Measurements from ENCODE around the gene DHCR7. TPM values are rescaled to one million over a fixed set of nuclear protein-coding genes. Genes with fewer than 3 reads are reported as not detected.
A peak's percentile ranks its signal among the peaks of the same experiment; 100 is the strongest.

The DHCR7 gene
- total RNA-seq, 1 experiment from 2014 or later = 286 TPM

DNA sequence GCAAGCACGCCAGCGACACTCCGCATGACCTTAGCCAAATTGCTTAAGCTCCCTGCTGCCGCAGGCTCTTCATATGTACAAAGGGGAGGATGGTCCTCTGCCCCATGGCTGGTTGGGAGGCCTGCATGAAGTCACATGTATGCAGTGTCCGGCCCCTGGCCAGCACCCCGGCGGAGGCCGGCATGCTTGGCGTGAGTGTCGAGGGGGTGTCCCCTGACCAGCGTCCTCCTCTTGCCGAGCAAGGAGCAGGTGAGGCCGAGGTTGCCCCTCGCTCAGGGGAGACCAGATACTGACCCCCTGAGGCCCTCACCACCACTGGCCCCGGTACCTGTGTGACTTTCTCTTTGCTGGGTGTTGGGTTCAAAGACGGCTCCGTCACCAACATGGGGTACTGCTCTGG, 50.2 kb downstream of the DHCR7 start:
- Histone ChIP-seq H3K4me1 (ENCODE audit: insufficient read depth, low read length, poor library complexity, severe bottlenecking) (peaks cover 19% of the 10 kb centered on the region), H3K36me3 (ENCODE audit: insufficient read depth, low read length, poor library complexity, severe bottlenecking) (no peaks in the 10 kb centered on the region), H3K27ac (ENCODE audit: low read depth, low read length, poor library complexity, severe bottlenecking) (no peak overlapping the region), H3K27me3 (replicated peaks; ENCODE audit: insufficient read depth, low read depth, low read length, poor library complexity) (no peaks in the 10 kb centered on the region), H3K9me3 (ENCODE audit: low read depth, low read length, poor library complexity, severe bottlenecking) (no peaks in the 10 kb centered on the region), H3K4me3 (ENCODE audit: low read depth, low read length, poor library complexity, severe bottlenecking) (no peak overlapping the region)
- CTCF ChIA-PET = no interaction called here
- TF ChIP-seq, protein P1, sequence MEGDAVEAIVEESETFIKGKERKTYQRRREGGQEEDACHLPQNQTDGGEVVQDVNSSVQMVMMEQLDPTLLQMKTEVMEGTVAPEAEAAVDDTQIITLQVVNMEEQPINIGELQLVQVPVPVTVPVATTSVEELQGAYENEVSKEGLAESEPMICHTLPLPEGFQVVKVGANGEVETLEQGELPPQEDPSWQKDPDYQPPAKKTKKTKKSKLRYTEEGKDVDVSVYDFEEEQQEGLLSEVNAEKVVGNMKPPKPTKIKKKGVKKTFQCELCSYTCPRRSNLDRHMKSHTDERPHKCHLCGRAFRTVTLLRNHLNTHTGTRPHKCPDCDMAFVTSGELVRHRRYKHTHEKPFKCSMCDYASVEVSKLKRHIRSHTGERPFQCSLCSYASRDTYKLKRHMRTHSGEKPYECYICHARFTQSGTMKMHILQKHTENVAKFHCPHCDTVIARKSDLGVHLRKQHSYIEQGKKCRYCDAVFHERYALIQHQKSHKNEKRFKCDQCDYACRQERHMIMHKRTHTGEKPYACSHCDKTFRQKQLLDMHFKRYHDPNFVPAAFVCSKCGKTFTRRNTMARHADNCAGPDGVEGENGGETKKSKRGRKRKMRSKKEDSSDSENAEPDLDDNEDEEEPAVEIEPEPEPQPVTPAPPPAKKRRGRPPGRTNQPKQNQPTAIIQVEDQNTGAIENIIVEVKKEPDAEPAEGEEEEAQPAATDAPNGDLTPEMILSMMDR (conservative IDR thresholded peaks at IDR 0.05; ENCODE audit: low read depth, low read length) = no peak
- TF ChIP-seq EZH2 (IDR thresholded peaks at IDR 0.05; ENCODE audit: borderline replicate concordance, low read depth, low read length, poor library complexity, severe bottlenecking) = no peak
- no TSS peak for BruUV-seq (replicated peaks)
- intact Hi-C loops (cut with micrococcal nuclease; ENCODE audit: unreplicated experiment) = no loop called here
- no peak for DNase-seq (ENCODE audit: low spot score)
- POLR2A ChIA-PET (ENCODE audit: low non-redundant PET) = no interaction called here

DNA sequence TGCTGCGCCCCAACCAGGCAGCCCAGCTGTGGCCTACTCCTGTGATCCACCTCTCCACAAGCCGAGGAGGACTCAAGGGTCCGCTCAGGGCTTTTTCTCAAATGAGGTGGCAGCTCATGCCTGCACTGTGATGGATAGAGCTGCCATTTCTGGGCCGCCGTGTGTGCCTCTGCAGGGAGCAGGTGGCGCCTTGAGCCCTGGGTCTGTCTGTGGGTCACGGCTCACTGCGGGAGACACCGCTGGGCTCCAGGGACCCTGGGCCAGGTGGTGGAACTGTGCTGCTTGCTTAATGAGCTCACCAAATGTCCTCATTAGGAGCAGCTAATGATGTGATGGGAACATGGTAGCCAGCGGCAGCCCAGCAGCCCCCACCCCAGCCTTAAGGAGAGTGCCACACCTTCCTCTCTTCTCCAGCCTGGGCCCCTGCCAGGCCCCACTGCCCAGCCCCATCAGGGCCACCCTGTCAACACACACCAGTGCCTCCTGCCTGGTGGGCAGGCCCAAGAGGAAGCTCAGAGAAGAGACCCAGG, 50.8 kb downstream of the DHCR7 start:
- peaks cover 19% of the 10 kb centered on the region for H3K4me1 ChIP-seq (ENCODE audit: insufficient read depth, low read length, poor library complexity, severe bottlenecking)
- CTCF ChIA-PET = no interaction called here
- DNase-seq (ENCODE audit: low spot score) = no peak
- TF ChIP-seq, protein P1 (conservative IDR thresholded peaks at IDR 0.05; ENCODE audit: low read depth, low read length) = no peak
- TF ChIP-seq EZH2 (IDR thresholded peaks at IDR 0.05; ENCODE audit: borderline replicate concordance, low read depth, low read length, poor library complexity, severe bottlenecking) = no peak
- no peak overlapping the region for H3K27ac ChIP-seq (ENCODE audit: low read depth, low read length, poor library complexity, severe bottlenecking)
- no peaks in the 10 kb centered on the region for H3K9me3 ChIP-seq (ENCODE audit: low read depth, low read length, poor library complexity, severe bottlenecking)
- intact Hi-C loops (cut with micrococcal nuclease; ENCODE audit: unreplicated experiment) = no loop called here
- POLR2A ChIA-PET (ENCODE audit: low non-redundant PET) = no interaction called here
- H3K36me3 ChIP-seq (ENCODE audit: insufficient read depth, low read length, poor library complexity, severe bottlenecking) = no peaks in the 10 kb centered on the region
- H3K27me3 ChIP-seq (replicated peaks; ENCODE audit: insufficient read depth, low read depth, low read length, poor library complexity) = no peaks in the 10 kb centered on the region
- BruUV-seq (replicated peaks) = no TSS peak
- H3K4me3 ChIP-seq (ENCODE audit: low read depth, low read length, poor library complexity, severe bottlenecking) = no peak overlapping the region

DNA sequence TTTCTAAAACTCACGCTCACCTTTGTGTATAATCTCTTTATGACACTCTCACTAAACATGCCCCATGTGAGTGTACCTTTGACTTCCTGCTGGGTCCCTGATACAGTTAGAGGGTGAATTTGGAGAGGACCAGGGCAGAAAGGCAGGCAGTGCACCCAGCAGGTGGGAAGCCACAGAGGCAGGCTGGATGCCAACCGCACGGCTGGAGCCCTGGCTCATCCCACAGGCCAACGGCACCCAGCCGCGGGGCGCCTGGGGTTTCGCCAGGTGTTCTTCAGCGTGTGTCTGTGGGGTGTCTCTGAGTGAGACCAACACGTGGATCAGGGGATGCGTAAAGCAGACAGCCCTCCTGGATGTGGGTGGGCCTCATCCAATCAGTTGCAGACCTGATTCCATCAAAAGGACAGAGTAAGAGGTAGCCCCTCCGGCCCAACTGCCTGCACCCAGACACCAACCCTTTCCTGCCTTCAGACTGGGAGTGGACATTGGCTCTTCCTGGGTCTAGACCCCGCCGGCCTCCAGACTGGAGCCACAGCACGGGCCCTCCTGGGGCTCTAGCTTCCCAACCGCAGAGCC, 51.6 kb downstream of the DHCR7 start:
- DNase-seq (ENCODE audit: low spot score) = peak; percentile 33
- ChIA-PET CTCF (no interaction called here), POLR2A (ENCODE audit: low non-redundant PET) (no interaction called here)
- intact Hi-C loops (cut with micrococcal nuclease; ENCODE audit: unreplicated experiment) = no loop called here
- Histone ChIP-seq H3K4me3 (ENCODE audit: low read depth, low read length, poor library complexity, severe bottlenecking) (no peak overlapping the region), H3K36me3 (ENCODE audit: insufficient read depth, low read length, poor library complexity, severe bottlenecking) (no peaks in the 10 kb centered on the region), H3K27ac (ENCODE audit: low read depth, low read length, poor library complexity, severe bottlenecking) (no peak overlapping the region), H3K27me3 (replicated peaks; ENCODE audit: insufficient read depth, low read depth, low read length, poor library complexity) (no peaks in the 10 kb centered on the region), H3K9me3 (ENCODE audit: low read depth, low read length, poor library complexity, severe bottlenecking) (no peaks in the 10 kb centered on the region), H3K4me1 (ENCODE audit: insufficient read depth, low read length, poor library complexity, severe bottlenecking) (peaks cover 19% of the 10 kb centered on the region)
- BruUV-seq (replicated peaks) = no TSS peak
- TF ChIP-seq, protein P1 (conservative IDR thresholded peaks at IDR 0.05; ENCODE audit: low read depth, low read length) = no peak
- TF ChIP-seq EZH2 (IDR thresholded peaks at IDR 0.05; ENCODE audit: borderline replicate concordance, low read depth, low read length, poor library complexity, severe bottlenecking) = no peak
